ENCODE measurements around the gene AFAP1.

The AFAP1 gene

GRCh38 chr4:7874838-7875237 is 64.8 kb downstream of the AFAP1 start:
- H2AFZ ChIP-seq (ENCODE audit: low read depth): no peak overlapping the region
- no peaks in the 10 kb centered on the region for H4K20me1 ChIP-seq (ENCODE audit: insufficient read depth)
- no peak overlapping the region for H3K4me3 ChIP-seq (IDR thresholded peaks at IDR 0.05; ENCODE audit: insufficient read depth, low read depth, low read length)
- no peaks in the 10 kb centered on the region for H3K79me2 ChIP-seq (ENCODE audit: insufficient read depth, low read depth)
- no peak overlapping the region for H3K4me2 ChIP-seq
- no peaks in the 10 kb centered on the region for H3K4me1 ChIP-seq (ENCODE audit: low read depth, poor library complexity, severe bottlenecking)
- no peak overlapping the region for H3K9ac ChIP-seq
- H3K36me3 ChIP-seq (ENCODE audit: insufficient read depth): no peaks in the 10 kb centered on the region
- TF ChIP-seq CTCF (conservative IDR thresholded peaks at IDR 0.05; ENCODE audit: low read depth, low read length): no peak
- H3K27ac ChIP-seq: no peak overlapping the region
- no peaks in the 10 kb centered on the region; the same call in 1 of the 2 replicates for H3K27me3 ChIP-seq (ENCODE audit: insufficient read depth, low read depth)

- H4K20me1 ChIP-seq (ENCODE audit: insufficient read depth): no peaks in the 10 kb centered on the region
- H3K36me3 ChIP-seq (ENCODE audit: insufficient read depth): no peaks in the 10 kb centered on the region
- no peak for TF ChIP-seq CTCF (conservative IDR thresholded peaks at IDR 0.05; ENCODE audit: low read depth, low read length)
- no peak overlapping the region for H3K4me2 ChIP-seq
- no peak overlapping the region for H3K4me3 ChIP-seq (IDR thresholded peaks at IDR 0.05; ENCODE audit: insufficient read depth, low read depth, low read length)
- no peak overlapping the region for H2AFZ ChIP-seq (ENCODE audit: low read depth)
- no peak overlapping the region for H3K9ac ChIP-seq
- no peaks in the 10 kb centered on the region for H3K4me1 ChIP-seq (ENCODE audit: low read depth, poor library complexity, severe bottlenecking)
- no peak overlapping the region for H3K27ac ChIP-seq
- no peaks in the 10 kb centered on the region for H3K79me2 ChIP-seq (ENCODE audit: insufficient read depth, low read depth)
- H3K27me3 ChIP-seq (ENCODE audit: insufficient read depth, low read depth): no peaks in the 10 kb centered on the region; the same call in 1 of the 2 replicates
Measured at GRCh38 chr4:7873881-7874280, 65.8 kb downstream of the AFAP1 start.

GRCh38 chr4:7872264-7872771 is 67.3 kb downstream of the AFAP1 start:
- no peak overlapping the region for H3K9ac ChIP-seq
- H3K36me3 ChIP-seq (ENCODE audit: insufficient read depth): no peaks in the 10 kb centered on the region
- no peak overlapping the region for H3K4me3 ChIP-seq (IDR thresholded peaks at IDR 0.05; ENCODE audit: insufficient read depth, low read depth, low read length)
- H3K79me2 ChIP-seq (ENCODE audit: insufficient read depth, low read depth): no peaks in the 10 kb centered on the region
- no peaks in the 10 kb centered on the region for H4K20me1 ChIP-seq (ENCODE audit: insufficient read depth)
- H3K27me3 ChIP-seq (ENCODE audit: insufficient read depth, low read depth): no peaks in the 10 kb centered on the region; the same call in 1 of the 2 replicates
- no peak overlapping the region for H2AFZ ChIP-seq (ENCODE audit: low read depth)
- H3K4me1 ChIP-seq (ENCODE audit: low read depth, poor library complexity, severe bottlenecking): no peaks in the 10 kb centered on the region
- TF ChIP-seq CTCF (conservative IDR thresholded peaks at IDR 0.05; ENCODE audit: low read depth, low read length): no peak
- no peak overlapping the region for H3K27ac ChIP-seq
- H3K4me2 ChIP-seq: no peak overlapping the region

- Histone ChIP-seq H3K4me2 (no peak overlapping the region), H4K20me1 (ENCODE audit: insufficient read depth) (no peaks in the 10 kb centered on the region), H3K27me3 (ENCODE audit: insufficient read depth, low read depth) (no peaks in the 10 kb centered on the region), H3K9ac (no peak overlapping the region), H3K79me2 (ENCODE audit: insufficient read depth, low read depth) (no peaks in the 10 kb centered on the region), H3K36me3 (ENCODE audit: insufficient read depth) (no peaks in the 10 kb centered on the region), H3K4me3 (IDR thresholded peaks at IDR 0.05; ENCODE audit: insufficient read depth, low read depth, low read length) (no peak overlapping the region), H3K27ac (no peak overlapping the region), H3K4me1 (ENCODE audit: low read depth, poor library complexity, severe bottlenecking) (no peaks in the 10 kb centered on the region), H2AFZ (ENCODE audit: low read depth) (no peak overlapping the region)
- TF ChIP-seq CTCF (conservative IDR thresholded peaks at IDR 0.05; ENCODE audit: low read depth, low read length): no peak
Measured at GRCh38 chr4:7871356-7871755, 68.3 kb downstream of the AFAP1 start.
